H9 (cell line): ENCODE results near the gene WSCD1. TPM values are rescaled to one million over a fixed set of nuclear protein-coding genes. Genes with fewer than 3 reads are reported as not detected.
A peak's percentile ranks its signal among the peaks of the same experiment; 100 is the strongest.

Experiments
- DNase-seq: peaks from one replicate; pipeline ENCODE4 v3.0.0-alpha.2; 2017
- H2AFZ ChIP-seq: one replicate; pipeline ENCODE4 v1.6.1; 2013; ENCODE audit warnings: mild to moderate bottlenecking, low read length, control low read depth, moderate library complexity
- H2AK5ac ChIP-seq: 2 replicates; pipeline ENCODE4 v1.6.1; 2013; ENCODE audit warnings: low read length, control low read depth, mixed read lengths; ENCODE audit not compliant: insufficient read length
- H2BK120ac ChIP-seq: one replicate; pipeline ENCODE4 v1.6.1; 2013; ENCODE audit warnings: low read depth, mild to moderate bottlenecking, low read length, control low read depth, inconsistent platforms; ENCODE audit not compliant: poor library complexity, severe bottlenecking
- H2BK12ac ChIP-seq: 2 replicates; pipeline ENCODE4 v1.6.1; 2013; ENCODE audit warnings: low read length, control low read depth, mixed read lengths, low read depth; ENCODE audit not compliant: insufficient read length
- H2BK15ac ChIP-seq: 2 replicates; pipeline ENCODE4 v1.6.1; 2013; ENCODE audit warnings: low read depth, low read length, control low read depth
- H2BK20ac ChIP-seq: one replicate; pipeline ENCODE4 v1.6.1; 2013; ENCODE audit warnings: low read depth, mild to moderate bottlenecking, low read length, control low read depth, inconsistent platforms; ENCODE audit not compliant: poor library complexity, severe bottlenecking
- H2BK5ac ChIP-seq: 2 replicates; pipeline ENCODE4 v1.6.1; 2013; ENCODE audit warnings: low read length, control low read depth, mixed read lengths; ENCODE audit not compliant: insufficient read length
- H3K14ac ChIP-seq: 2 replicates; pipeline ENCODE4 v1.6.1; 2013; ENCODE audit warnings: low read length, control low read depth; ENCODE audit not compliant: insufficient read depth
- H3K18ac ChIP-seq: 2 replicates; pipeline ENCODE4 v1.6.1; 2013; ENCODE audit warnings: low read depth, mild to moderate bottlenecking, mixed read lengths, low read length, control low read depth; ENCODE audit not compliant: insufficient read length
- H3K23ac ChIP-seq: 2 replicates; pipeline ENCODE4 v1.6.1; 2013; ENCODE audit warnings: low read length, control low read depth, mixed read lengths, low read depth; ENCODE audit not compliant: insufficient read length
- H3K23me2 ChIP-seq: 2 replicates; pipeline ENCODE4 v1.6.1; 2013; ENCODE audit warnings: low read depth, mild to moderate bottlenecking, mixed read lengths, low read length, control low read depth; ENCODE audit not compliant: insufficient read length, poor library complexity, severe bottlenecking
- H3K27ac ChIP-seq: 2 replicates; pipeline ENCODE4 v1.5.1; 2013; ENCODE audit warnings: low read length, control low read depth, mixed read lengths, low read depth; ENCODE audit not compliant: insufficient read length
- H3K27me3 ChIP-seq: 2 replicates; pipeline ENCODE4 v1.6.1; 2013; ENCODE audit warnings: low read length, control low read depth, inconsistent platforms; ENCODE audit not compliant: insufficient read depth
- H3K4ac ChIP-seq: 2 replicates; pipeline ENCODE4 v1.6.1; 2013; ENCODE audit warnings: low read depth, mild to moderate bottlenecking, control low read depth, inconsistent platforms, low read length, moderate library complexity
- H3K4me1 ChIP-seq: 2 replicates; pipeline ENCODE4 v1.6.1; 2013; ENCODE audit warnings: low read length, control low read depth, inconsistent platforms; ENCODE audit not compliant: insufficient read depth
- H3K4me2 ChIP-seq: 2 replicates; pipeline ENCODE4 v1.6.1; 2013; ENCODE audit warnings: low read length, control low read depth, mixed read lengths; ENCODE audit not compliant: insufficient read length, insufficient read depth
- H3K56ac ChIP-seq: 2 replicates; pipeline ENCODE4 v1.6.1; 2013; ENCODE audit warnings: low read depth, mild to moderate bottlenecking, mixed read lengths, low read length, control low read depth; ENCODE audit not compliant: insufficient read length
- H3K79me1 ChIP-seq: 2 replicates; pipeline ENCODE4 v1.6.1; 2013; ENCODE audit warnings: low read depth, mild to moderate bottlenecking, moderate library complexity, low read length, control low read depth, inconsistent platforms; ENCODE audit not compliant: insufficient read depth, poor library complexity, severe bottlenecking
- H3K79me2 ChIP-seq: 2 replicates; pipeline ENCODE4 v1.6.1; 2013; ENCODE audit warnings: low read length, control low read depth, inconsistent platforms; ENCODE audit not compliant: insufficient read depth
- H3K9ac ChIP-seq: 2 replicates; pipeline ENCODE4 v1.6.1; 2013; ENCODE audit warnings: low read length, control low read depth, mixed read lengths; ENCODE audit not compliant: insufficient read length; ENCODE audit errors: extremely low read depth
- H3K9me3 ChIP-seq: one replicate; pipeline ENCODE4 v1.6.1; 2013; ENCODE audit warnings: low read depth, low read length, inconsistent platforms; ENCODE audit not compliant: control insufficient read depth
- H3T11ph ChIP-seq: one replicate; pipeline ENCODE4 v1.6.1; 2013; ENCODE audit warnings: mild to moderate bottlenecking, low read length, control low read depth, inconsistent platforms
- H4K20me1 ChIP-seq: one replicate; pipeline ENCODE4 v1.6.1; 2013; ENCODE audit not compliant: control insufficient read depth, insufficient read length, insufficient read depth
- H4K5ac ChIP-seq: 2 replicates; pipeline ENCODE4 v1.6.1; 2013; ENCODE audit warnings: low read depth, mild to moderate bottlenecking, mixed read lengths, low read length, control low read depth; ENCODE audit not compliant: insufficient read length
- H4K8ac ChIP-seq: replicated peaks from 2 replicates; pipeline ENCODE4 v1.6.1; 2013; ENCODE audit warnings: low read length, control low read depth, mixed read lengths, low read depth; ENCODE audit not compliant: insufficient read length
- H4K91ac ChIP-seq: 2 replicates; pipeline ENCODE4 v1.6.1; 2013; ENCODE audit warnings: low read depth, mild to moderate bottlenecking, moderate library complexity, mixed read lengths, low read length, control low read depth; ENCODE audit not compliant: insufficient read length
- H3K27ac Mint-ChIP-seq, 3 experiments: 2 replicates in 2 of 3; 3 replicates in 1 of 3; pipeline ENCODE4 v1.8.0; 2020 to 2021; ENCODE audit warnings: mixed read lengths in 3 of 3, mild to moderate bottlenecking in 1 of 3, moderate library complexity in 1 of 3
- H3K27me3 Mint-ChIP-seq: 2 replicates; pipeline ENCODE4 v1.8.0; 2021; ENCODE audit warnings: low read depth, mild to moderate bottlenecking, moderate library complexity, mixed read lengths
- H3K36me3 Mint-ChIP-seq, 3 experiments: 2 replicates in 2 of 3; 3 replicates in 1 of 3; pipeline ENCODE4 v1.8.0; 2020 to 2021; ENCODE audit warnings: low read depth in 3 of 3, mixed read lengths in 3 of 3; ENCODE audit not compliant: insufficient read depth in 1 of 3
- H3K4me1 Mint-ChIP-seq, 2 experiments: 2 replicates each; pipeline ENCODE4 v1.8.0; 2020; ENCODE audit warnings: mixed read lengths in 2 of 2
- H3K4me3 Mint-ChIP-seq, 2 experiments: 2 replicates in 1 of 2; 3 replicates in 1 of 2; pipeline ENCODE4 v1.8.0; 2020 to 2021; ENCODE audit warnings: mild to moderate bottlenecking in 2 of 2, mixed read lengths in 2 of 2, moderate library complexity in 1 of 2
- H3K9me3 Mint-ChIP-seq, 2 experiments: 2 replicates in 1 of 2; 3 replicates in 1 of 2; pipeline ENCODE4 v1.8.0; 2020; ENCODE audit warnings: mild to moderate bottlenecking in 2 of 2, mixed read lengths in 2 of 2, moderate library complexity in 1 of 2
- WGBS: extraction: QIAGEN DNeasy Blood & Tissue Kit; methylation state at CpG from one replicate; pipeline ENCODE4 v1.1.7; 2013; ENCODE audit warnings: missing lambda C conversion rate, low lambda C conversion rate, mixed read lengths; ENCODE audit not compliant: insufficient read length; ENCODE audit errors: extremely low coverage; 5-methylcytosine and 5-hydroxymethylcytosine counted together
- total RNA-seq: library from RNA; stranded (reverse); gene quantifications from 2 replicates; pipeline ENCODE4 v1.2.1, GENCODE V29; 2021
- TF ChIP-seq, protein P1 (sequence below): fragments of 200-600 bp; sonication (generic); conservative IDR thresholded peaks from 3 replicates; pipeline ENCODE4 v1.8.0; 2021; ENCODE audit warnings: antibody characterized with exemption, mild to moderate bottlenecking

Gene WSCD1
- total RNA-seq, 1 experiment from 2014 or later, result 33.6 TPM

DNA sequence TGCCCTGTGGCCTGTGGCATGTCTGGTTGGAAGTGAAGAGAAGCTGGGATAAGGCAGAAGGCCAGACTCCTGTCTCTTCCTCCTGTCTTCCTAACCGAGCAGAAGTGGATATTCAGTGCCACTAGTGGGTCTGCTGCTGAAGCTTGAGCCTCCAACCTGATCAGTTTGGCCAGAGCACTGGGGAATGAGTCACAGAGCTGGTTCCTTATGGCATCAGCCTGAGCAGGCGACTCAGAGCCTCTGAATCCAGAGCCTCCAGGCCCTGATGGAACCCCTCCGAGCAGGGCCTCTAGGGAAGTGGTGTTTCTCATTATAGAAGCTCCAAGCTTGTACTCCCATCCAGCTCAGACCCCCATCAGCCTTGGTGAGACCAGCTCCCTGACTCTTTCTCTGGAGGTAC is 2.0 kb downstream of the WSCD1 start:
- H2BK12ac ChIP-seq, result no peak overlapping the region
- H3K79me1 ChIP-seq, result no peaks in the 10 kb centered on the region
- H3K27me3 ChIP-seq, result peaks cover 3% of the 10 kb centered on the region; the same call in 1 of the 2 replicates
- no peak for DNase-seq
- H2AFZ ChIP-seq, result no peak overlapping the region
- H3K18ac ChIP-seq, result no peak overlapping the region
- no peak overlapping the region for H4K5ac ChIP-seq
- H4K8ac ChIP-seq, result no peak overlapping the region
- H3K27me3 Mint-ChIP-seq, result peaks cover 29% of the 10 kb centered on the region
- H4K91ac ChIP-seq, result no peak overlapping the region
- H3K4me2 ChIP-seq, result peak overlapping the region; percentile 66
- H3K9me3 ChIP-seq, result no peaks in the 10 kb centered on the region
- peak overlapping the region; percentile 76 to 87; a peak in 3 of 5 replicates for H3K4me3 Mint-ChIP-seq
- H3K23me2 ChIP-seq, result peaks cover 7% of the 10 kb centered on the region
- TF ChIP-seq, protein P1, sequence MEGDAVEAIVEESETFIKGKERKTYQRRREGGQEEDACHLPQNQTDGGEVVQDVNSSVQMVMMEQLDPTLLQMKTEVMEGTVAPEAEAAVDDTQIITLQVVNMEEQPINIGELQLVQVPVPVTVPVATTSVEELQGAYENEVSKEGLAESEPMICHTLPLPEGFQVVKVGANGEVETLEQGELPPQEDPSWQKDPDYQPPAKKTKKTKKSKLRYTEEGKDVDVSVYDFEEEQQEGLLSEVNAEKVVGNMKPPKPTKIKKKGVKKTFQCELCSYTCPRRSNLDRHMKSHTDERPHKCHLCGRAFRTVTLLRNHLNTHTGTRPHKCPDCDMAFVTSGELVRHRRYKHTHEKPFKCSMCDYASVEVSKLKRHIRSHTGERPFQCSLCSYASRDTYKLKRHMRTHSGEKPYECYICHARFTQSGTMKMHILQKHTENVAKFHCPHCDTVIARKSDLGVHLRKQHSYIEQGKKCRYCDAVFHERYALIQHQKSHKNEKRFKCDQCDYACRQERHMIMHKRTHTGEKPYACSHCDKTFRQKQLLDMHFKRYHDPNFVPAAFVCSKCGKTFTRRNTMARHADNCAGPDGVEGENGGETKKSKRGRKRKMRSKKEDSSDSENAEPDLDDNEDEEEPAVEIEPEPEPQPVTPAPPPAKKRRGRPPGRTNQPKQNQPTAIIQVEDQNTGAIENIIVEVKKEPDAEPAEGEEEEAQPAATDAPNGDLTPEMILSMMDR, result no peak
- H2BK20ac ChIP-seq, result no peak overlapping the region
- H3K9ac ChIP-seq, result no peak overlapping the region
- H3K4me1 Mint-ChIP-seq, result peaks cover 37 to 38% of the 10 kb centered on the region in 2 experiments
- no CpG with 5 or more reads among the region's 3 CpGs for WGBS
- H3T11ph ChIP-seq, result no peak overlapping the region
- H3K23ac ChIP-seq, result no peak overlapping the region
- H3K27ac ChIP-seq, result no peak overlapping the region
- no peaks in the 10 kb centered on the region for H4K20me1 ChIP-seq
- no peak overlapping the region for H2AK5ac ChIP-seq
- no peak overlapping the region for H3K4ac ChIP-seq
- H2BK120ac ChIP-seq, result no peak overlapping the region
- H3K56ac ChIP-seq, result no peak overlapping the region
- H3K4me1 ChIP-seq, result no peaks in the 10 kb centered on the region; the same call in 1 of the 2 replicates
- no peak overlapping the region for H3K27ac Mint-ChIP-seq
- peaks cover 0 to 7% (median 0%) of the 10 kb centered on the region in 3 experiments; a peak in 4 of 7 replicates for H3K36me3 Mint-ChIP-seq
- H2BK15ac ChIP-seq, result no peak overlapping the region
- peaks cover 0 to 6% of the 10 kb centered on the region in 2 experiments; a peak in 4 of 5 replicates for H3K9me3 Mint-ChIP-seq
- H3K14ac ChIP-seq, result no peak overlapping the region
- peaks cover 9% of the 10 kb centered on the region; the same call in 1 of the 2 replicates for H3K79me2 ChIP-seq
- H2BK5ac ChIP-seq, result no peak overlapping the region
